HG02840 (cell line): ENCODE results near the gene BMP4.

ENCODE experiments used
- ATAC-seq: cut with Tn5 transposase; IDR thresholded peaks from one replicate; pipeline ENCODE4 v1.9.1; 2021; ENCODE audit warnings: mild to moderate bottlenecking, moderate library complexity, moderate number of reproducible peaks; ENCODE audit not compliant: unreplicated experiment, low FRiP score

The BMP4 gene

DNA sequence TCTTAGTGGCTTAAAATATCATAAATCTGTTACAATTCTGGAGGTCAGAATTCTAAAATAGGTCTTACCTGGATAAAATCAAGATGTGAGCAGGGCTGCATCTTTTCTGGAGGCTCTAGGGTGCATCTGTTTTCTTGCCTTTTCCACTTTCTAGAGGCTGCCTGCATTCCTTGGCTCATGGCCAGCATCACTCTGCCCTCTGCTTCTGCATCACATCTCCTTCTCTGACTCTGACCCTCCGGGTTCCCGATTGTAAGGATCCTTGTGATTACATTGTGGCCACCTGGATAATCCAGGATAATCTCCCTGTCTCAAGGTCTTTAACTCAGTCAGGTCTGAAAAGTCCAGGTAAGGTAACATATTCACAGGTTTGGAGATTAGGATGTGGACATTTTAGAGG, 11.0 kb upstream of the BMP4 start:
- no peak for ATAC-seq

DNA sequence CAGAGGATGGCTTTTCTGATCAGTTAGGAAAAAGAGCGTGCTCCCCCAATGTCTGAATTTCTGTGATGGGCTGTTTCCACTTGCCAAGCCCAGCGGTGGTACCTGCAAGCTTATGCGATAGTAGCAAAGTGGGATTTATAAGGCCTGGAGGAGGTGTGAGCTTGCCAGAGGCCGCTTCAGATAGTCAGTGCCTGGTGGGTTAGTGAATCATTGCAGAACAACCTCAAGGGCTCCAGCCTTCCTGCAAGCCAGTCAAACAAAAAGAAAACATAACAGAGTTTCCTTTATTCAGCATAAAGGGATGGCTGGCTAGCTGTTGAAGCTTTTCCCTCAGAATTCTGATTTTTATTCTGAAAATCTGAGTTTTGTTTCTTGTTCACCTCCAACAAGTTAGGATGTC, 7.6 kb upstream of the BMP4 start:
- no peak for ATAC-seq

DNA sequence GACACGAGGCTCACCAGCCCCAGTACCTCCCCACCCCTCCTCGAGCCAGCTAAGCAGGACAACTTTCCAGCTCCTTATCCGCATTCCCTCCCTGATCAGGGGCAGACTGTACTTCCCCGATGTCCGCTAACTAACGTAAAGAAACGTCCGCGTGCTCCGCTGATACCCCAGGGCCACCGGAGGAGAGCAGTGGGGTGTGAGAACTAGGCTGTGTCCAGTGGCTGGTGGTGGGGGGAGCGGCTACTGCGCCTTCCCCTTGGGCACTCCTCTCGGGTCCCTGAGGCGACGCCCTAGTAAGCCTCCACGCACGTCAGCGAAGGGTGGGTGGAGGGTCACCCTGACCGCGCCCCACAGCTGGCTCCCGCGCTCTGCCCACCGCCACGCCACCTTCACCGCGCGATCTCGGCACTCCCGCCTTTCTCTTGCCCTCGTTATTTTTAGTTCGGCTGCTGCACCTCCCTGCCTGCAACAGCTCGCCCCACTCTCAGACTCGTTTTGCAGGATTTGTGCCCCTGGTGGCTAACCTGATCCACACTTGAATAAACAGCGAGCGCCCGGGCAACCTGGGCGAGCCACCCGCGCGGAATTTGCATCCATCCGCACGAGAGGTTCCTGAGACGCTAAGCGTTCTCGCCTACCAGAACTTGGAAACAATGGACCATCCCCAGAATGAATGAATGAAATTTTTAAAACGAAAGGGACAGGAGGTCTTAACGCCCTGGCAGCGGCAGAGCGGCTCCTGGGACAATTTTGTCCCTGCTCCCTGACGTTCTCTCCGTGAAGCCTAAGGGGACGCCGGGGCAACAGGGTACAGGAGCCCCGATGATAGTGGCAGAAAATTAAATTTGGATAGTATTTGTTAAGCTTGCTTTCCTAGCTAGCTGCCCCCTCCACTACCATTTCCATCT, 6.9 kb upstream of the BMP4 start:
- no peak for ATAC-seq

DNA sequence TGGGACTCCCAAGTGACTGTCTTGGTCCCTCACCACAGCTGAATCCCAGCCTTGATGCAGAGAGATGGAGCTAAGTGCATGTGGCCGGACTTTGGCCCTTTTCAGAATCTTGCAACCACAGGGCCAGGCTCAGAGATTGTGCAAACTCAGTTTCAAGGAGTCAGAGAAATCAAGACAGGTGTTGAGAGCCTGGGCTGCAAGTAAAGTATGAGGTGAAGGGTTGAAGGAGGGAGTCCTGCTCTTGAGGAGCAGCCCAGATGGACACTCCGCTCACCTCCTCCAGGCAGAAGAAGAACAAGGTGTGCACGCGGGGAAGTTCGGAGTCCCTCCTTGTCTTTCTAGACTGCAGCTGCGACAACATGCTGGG, 6.3 kb upstream of the BMP4 start:
- ATAC-seq: no peak

DNA sequence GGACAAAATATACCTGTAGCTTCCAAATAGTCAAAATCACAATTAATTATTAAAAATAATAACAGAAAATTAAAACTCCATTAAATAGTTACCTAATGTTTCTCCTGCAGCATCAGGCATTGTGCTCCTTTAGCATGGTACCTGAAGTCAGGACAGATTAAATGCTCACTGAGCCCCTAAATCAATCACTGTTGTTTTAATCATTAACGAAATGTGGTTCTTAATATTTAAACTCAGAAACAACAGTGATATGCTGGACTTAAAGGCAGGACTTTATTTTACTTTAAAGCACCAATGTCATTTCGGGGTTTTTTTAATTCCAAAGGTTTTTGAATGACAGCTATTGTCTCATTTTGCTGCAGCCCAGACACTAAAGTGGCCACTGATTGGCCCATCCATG, 2.0 kb upstream of the BMP4 start:
- no peak for ATAC-seq

DNA sequence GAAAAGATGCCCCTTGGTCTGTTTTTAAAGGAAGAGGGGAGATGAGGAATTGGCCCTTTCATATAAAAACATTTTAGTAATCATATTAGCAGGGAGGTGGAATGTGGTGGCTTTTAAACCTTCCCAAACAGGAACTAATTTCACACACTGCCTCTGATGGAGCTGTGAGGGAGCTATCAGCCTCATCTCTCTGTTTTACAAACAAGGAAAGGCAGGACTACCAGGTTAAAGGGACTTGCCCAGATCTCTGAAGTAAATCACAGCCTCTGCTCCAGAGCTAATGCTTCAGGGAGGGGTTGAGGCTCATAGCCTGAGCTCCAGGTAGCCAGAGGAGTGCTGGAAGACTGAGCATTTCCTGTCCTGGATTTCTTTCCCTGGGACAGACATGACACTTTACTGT, 1.1 kb upstream of the BMP4 start:
- ATAC-seq: no peak

DNA sequence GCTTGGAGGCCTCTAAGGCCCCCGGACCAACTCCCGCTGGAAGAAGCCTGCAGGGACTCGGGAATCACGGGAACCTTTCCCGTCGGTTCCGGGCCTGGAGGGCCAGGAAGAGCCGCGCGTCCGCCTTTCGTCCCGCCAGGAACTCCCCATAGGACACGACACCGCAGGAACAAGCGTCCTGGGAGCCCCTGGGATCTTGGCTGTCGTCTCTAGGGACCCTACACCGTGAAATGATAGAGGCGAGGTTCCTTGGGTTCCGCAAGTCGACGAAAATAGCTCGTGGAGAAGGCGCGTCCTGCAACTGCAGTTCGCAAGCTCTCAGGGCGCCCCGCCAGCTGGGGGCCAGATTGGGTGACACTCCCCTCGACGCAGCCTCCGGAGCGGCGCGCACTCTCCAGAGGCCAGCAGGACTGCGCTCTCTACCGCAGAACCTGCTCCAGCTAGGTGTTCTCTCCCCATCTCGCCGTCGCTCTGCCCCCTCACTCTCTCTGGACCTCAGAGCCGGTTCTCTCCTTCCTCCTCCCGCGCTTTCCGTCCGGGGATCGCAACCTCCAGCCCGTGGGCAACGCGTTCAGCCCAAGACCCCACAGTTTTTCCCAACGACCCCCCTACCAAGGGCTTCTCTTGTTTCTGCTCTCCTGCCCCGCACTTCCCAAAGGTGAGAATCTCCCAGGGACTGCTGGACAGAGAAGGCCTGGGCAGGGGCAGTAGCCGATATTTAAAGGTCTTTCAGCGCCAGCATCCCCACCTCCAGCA, 776 bp downstream of the BMP4 start:
- no peak for ATAC-seq

DNA sequence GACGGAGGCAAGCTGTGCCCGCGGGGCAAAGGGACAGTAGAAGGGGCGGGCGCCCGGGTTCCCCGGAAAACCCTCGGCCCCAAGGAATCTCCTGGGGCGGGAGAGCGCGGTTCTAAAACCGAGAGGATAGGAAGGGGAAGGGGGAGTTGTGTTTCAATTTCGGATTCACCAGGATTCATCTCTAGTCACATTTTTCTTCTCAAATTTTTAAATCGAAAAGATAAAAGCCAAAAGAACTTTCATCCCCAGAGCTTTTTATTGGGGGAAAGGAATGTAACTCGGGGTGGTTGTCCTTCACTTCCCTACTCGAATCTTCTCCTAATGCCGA, 1.4 kb downstream of the BMP4 start:
- ATAC-seq: no peak

DNA sequence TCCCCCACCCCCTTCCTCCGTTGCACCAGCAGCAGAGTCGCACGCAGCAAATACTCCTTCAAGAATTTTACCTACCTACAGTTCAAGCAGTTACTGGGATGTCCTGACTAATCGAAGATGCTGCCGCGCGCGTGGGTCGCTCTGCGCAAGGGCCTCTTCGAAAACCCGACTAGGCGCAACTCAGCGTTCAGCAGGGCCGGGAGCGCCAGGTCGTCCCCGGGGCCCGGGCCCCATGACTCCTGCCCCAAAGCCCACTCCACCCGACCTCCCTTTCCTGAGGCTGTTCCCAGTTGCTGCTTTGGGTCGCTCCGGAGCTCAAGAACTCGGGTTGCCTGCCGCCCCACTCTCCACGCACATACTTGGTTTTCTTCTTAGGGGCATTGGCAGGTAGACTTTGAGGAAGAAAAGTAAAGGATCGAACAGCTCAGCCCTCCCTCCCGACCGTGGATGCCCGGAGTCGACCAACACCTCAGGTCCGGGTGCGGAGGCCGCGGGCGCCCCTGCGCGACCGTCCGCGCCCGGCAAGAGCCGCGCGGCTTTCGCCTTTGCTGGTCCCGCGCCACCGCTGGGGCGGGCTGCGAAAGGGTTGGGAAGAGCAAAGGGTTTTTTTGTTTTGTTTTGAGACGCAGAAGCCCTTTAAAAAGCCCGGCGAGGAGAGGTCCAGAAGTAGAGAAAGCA, 1.9 kb downstream of the BMP4 start:
- no peak for ATAC-seq

DNA sequence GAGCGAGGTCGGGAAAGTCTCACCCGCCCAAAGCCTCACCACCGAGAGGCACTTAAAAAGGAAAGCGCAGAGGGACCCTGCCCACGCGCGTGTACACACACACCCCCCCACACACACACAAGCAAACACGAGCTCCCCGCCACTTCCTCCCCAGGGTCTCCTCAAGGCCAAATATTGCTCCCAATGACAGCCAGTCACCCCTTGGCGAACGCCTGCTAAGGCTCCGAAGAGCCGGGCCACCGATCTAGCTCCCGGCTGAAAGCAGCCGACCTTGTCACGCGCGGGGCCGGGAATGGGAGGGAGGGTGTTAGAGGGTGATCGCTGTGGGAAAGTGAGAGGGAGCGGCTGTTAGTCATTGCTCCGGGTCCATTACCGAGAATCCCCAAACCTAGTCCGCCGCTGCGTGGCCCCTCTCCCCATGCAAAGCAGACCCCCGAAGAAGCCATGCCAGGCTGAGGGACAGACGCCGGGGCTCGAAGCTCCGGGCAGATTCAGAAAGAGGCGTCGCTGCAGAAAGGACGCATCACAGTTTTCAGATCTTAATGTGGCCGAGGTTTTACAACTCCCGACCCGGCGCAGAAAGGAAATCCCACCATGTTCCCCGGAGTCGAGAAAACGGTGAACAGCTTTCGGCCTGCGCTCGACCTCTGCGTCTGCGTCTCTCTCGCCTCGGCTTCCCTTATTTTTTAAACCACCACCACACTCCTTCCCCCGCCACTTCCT, 2.6 kb downstream of the BMP4 start:
- ATAC-seq: no peak

DNA sequence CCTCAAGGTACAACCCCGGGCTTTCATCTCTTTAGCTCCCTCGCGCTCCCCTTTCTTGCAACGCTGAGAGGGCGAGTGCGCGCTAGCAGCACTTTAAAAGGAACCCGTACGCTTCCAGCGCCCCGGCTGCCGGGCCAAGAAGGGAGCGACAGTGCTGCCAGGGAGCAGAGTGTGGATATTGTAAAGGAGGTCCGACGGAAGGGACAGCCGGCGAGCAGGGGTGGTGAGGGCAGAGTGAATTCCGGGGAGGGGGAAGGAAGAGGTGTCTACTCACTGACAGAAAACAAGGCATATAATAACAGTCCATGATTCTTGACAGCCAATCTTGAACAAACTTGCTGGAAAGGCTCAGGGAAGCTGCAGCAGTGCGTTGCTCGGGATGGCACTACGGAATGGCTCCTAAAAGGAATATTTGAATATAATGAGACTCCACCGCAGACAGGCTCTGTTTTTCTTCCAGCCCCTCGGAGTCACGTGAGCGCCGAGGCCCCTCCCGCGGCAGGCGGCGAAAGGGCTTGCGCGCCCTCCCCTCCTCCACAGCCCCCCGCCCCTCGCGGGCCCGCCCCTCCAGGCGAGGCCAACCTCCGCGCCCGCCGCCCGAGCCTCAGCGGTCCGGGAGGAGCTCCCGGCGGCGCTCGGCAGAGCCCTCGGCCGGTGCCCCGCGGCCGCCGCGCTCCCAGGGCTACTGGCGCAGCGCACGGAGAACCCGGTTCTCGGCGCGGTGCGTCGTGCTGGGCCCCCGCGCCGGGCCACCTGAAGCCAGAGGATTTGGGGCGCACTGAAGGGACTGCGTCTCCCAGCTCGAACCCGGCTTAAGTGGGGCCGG, 3.4 kb downstream of the BMP4 start:
- ATAC-seq: no peak

DNA sequence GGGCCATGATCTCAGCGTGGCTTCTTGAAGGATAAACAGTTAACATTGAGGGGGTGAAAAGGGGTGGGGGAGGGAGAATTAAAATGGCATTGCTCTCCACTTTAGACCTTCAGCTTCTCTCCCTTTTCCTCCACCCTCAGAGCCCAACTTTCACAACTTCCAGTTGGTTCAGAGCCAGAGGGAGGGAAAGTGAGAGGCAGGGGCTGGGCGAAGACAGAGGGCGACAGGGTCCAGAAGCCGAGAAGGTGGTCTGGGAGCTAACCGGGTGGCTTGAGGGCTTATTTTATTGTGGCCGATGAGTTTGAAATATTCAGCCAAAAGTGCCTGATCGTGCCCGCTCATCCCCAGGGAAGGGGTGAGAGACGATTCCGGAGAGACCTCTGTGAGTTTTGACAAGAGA, 4.1 kb downstream of the BMP4 start:
- no peak for ATAC-seq

DNA sequence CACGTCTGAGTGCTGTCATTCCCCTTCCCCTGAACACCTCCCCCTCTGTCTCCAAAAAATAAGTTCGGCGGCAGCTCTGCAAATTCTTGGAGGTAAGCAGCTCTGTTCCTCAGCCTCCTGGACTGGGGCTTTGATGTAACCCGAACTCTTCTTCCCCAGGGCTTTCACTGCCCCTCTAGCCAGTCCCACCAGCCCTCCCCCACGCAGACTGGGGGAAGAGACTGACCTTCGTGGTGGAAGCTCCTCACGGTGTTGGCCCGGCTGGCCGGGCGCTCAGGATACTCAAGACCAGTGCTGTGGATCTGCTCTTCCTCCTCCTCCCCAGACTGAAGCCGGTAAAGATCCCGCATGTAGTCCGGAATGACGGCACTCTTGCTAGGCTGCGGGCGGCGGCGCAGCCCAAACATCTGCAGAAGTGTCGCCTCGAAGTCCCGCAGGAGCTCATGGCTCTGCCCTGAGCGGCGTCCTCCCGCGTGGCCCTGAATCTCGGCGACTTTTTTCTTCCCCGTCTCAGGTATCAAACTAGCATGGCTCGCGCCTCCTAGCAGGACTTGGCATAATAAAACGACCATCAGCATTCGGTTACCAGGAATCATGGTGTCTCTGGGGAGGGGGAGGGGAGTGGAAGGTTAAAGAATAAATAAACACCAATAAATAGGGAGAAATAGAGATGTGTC, 4.9 kb downstream of the BMP4 start:
- ATAC-seq: no peak

DNA sequence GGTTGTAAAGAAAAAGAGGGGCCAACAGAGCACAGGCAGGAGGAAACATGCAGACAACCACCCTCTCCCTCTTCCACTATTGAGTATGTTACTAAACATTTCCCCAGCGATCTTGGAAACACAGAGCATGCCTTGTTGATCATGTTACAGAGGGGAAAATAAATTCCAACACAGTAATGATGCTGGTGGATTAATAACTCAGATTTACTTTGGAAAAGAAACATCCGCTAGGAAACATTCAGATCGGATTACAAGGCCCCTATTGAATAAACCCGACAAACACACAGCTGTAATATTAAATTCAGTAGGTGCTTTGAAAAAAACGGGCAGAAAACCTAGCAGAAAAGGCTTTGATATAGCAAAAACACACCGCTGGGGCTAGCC, 5.4 kb downstream of the BMP4 start:
- no peak for ATAC-seq

DNA sequence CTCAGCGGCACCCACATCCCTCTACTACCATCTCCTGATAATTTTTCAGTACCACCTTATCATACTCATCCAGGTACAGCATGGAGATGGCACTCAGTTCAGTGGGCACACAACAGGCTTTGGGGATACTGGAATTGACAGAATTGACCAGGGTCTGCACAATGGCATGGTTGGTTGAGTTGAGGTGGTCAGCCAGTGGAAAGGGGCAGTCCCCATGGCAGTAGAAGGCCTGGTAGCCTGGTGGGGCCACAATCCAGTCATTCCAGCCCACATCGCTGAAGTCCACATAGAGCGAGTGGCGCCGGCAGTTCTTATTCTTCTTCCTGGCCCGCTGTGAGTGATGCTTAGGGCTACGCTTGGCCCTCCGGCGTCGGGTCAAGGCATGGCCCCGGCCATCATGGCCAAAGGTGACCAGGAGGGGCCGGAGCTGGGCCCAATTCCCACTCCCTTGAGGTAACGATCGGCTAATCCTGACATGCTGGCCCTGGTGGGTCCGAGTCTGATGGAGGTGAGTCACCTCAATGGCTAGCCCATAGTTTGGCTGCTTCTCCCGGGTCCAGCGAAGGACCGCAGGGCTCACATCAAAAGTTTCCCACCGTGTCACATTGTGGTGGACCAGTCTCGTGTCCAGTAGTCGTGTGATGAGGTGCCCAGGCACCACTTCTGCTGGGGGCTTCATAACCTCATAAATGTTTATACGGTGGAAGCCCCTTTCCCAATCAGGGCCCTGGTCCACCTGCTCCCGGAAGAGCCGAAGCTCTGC, 6.4 kb downstream of the BMP4 start:
- ATAC-seq: no peak

DNA sequence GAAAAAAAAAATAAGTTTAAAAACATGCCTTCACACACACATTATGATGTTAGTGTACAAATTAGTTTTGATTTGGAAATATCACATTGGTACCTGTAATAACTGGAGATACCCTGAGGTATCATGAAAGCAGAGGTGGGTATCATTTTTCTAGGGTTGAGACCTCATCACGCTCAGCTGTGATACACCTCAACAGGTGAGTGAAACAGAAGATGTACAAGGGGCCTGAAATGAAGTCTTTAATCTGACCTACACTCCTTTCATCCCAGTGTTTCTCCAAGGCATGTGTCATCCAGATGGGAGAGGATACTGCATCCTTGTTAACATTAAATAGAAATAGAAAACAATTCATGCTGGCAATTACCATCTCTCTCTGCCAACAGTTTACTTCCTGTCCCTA, 7.4 kb downstream of the BMP4 start:
- ATAC-seq: no peak

DNA sequence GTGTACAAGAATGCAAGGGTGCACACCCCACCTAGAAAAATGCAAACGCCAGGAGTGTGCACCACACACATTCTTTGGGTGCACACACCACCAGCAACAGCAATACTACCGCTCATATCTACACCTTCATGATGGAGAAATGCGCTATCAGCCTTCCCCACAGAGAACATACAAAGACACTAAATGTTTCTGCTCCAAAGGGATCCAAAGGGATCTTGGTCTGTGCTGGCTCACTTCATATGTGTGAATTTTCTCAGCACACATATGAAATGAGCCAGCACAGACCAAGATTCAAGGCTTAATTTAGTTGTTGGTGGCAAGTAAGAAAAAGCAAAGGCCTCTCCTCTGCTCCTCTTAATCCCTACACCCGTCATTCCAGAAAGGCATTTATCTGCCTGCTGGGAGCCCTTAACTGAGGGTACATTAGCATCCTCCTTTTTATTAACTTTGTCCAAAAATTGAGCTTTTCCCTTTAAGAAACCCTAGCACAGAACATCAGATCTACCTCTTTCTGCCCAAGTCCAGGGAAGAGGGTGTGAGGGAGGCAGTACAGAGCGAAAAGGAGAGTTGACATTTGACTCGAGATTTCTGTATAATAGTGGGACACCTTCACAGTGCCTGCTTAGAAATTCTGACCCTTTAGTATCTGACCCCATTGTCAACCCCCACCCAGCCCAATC, 8.3 kb downstream of the BMP4 start:
- ATAC-seq: no peak

DNA sequence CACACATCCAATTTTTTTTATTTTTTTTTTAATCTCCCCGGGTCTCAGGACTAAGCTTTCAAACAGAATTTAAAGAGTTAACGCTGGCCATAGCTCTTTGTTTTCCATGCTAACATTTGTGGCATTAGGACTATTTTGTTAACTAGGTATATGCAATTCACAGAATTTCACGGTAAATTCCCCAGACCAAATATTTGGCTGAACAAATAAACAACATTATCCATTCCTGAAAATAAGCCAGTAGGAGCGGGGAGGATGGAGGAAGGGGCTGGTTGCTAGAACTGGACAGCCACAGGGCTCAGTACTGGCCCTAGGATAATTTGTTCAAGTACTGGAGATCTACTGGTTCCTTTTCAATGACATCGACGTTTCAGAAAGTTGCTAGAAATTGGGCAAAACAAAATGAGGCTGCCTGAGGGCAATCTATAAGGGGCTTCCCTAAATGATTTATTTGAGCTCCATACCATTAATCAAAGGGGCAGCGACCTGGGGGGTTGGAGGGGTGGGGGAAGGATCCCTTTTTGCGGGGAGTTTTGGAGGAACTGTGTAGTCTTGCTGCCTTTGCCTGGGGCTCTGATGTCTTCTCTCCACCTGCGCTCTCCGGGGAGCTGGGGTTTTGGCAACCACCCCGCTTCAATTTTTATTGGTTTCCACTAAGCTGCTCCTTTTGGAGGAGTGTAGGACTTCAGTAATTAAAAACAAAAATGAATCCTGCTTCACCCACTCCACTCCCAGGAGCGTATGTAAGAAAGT, 9.0 kb downstream of the BMP4 start:
- no peak for ATAC-seq
